HL-60/S4 (cell line): ENCODE results near the gene WLS.
"Not testable (repeated sequence)": the region's sequence is repeated elsewhere in the genome, so short reads cannot be mapped to it uniquely, and the experiment has no call there.

ENCODE experiments used
- in situ Hi-C: fragments of 300-500 bp; cut with MboI; formaldehyde crosslinking; loops from 2 replicates; pipeline ENCODE4 v1.14.3; 2022; ENCODE audit warnings: low sequenced_read_pairs

The WLS gene

DNA sequence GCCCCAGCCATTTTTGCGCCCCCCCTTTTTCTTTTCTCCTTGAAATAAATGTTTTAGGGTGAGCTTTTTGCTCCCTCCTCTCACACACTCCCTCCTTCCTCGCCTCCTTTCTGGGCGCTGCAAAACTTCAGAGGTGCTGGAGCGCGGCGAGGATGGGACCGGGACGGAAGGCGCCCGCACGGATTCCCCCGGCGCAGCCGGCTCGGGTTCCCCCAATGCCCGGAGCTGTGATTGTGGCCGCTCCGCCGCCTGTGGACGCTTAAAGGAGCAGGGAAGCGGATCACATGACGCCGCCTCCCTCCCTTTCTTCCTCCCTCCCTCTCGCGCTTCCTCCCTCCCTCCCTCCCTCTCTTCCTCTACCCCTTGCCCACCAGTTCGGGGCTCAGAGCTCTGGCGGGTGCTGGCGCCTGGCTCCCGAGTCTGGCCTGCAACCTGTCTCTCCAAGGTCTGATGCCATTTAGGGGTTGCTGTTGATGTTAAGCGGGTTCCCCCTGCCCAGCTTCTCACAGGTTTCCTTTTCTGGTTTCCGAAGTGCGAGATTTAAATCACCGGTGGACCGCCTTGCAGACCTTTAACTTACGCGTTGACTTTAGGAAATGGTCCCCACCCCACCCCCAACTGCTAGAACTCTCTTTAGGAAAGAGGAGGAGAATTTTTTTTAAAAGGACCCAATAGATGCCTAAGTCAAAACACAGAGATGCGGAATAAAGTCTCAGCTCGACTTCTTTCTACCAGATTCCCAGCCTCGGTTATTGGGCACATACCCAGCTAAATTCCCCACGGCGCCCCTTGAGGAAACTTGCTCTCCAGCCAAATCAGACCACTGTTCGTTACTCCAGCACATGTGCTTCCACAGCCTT, at the start of gene WLS:
Gene WLS (minus strand): TSS at position 235 of the 860 bp plus-strand sequence. CDS start 224 bp downstream, at position 11.
- in situ Hi-C loops = no loop called here

DNA sequence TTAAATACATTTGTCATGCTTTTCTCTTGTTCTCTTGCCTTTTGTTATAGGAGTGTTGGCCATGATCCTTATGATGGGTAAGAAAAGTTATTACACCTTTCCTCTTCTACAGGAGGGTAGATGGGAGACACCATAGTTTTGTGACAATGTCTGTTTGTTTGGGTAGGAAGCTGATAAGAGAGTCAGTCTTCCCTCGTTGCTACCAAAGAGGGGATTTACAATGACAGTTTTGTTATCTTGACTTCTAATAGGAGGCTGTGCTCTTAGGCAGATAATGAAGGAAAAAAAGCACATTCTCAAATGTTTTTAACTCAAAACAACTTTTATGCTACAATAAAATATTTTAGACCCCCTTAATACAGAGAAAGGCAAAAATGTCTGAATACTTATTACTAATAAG, 48.0 kb upstream of the WLS start:
- in situ Hi-C loops = no loop called here

DNA sequence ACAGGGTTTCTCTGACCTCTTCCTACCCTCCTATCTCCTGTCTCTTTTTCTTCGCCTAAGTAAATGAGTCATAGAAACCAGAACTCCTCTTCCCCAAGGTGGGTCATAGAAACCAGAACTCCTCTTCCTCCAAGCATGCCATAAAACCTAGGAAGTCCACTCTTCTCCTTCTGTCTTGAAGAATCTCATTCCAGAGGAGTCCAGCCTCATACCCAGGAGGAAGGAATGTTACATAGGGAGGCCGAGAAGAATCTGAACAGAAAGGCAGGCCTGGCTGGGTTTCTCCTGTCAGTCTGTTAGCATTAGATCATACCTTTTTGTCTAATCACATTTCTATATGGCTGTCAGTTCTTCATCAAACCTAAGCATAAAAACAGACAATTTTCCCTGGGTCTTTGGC, 47.5 kb upstream of the WLS start:
- in situ Hi-C loops = no loop called here

DNA sequence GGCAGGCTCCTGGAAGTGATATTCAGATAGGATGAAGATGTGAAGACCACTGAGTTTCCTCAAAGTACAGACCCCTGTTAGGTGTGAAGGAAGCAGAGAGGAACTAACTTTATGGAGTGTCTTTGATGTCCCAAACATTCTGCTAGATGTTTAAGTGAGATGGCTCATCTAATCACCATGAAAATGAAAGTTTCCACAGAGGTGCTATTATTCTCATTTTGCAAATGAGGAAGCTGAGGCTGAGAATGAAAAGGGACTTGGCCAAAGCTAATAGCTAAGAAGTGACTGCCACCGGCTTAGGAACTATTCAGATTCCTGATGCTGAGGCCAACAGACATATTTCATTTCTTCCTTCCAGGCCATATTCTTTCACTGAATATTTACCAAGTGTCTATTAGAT, 45.9 kb upstream of the WLS start:
- in situ Hi-C loops = no loop called here

DNA sequence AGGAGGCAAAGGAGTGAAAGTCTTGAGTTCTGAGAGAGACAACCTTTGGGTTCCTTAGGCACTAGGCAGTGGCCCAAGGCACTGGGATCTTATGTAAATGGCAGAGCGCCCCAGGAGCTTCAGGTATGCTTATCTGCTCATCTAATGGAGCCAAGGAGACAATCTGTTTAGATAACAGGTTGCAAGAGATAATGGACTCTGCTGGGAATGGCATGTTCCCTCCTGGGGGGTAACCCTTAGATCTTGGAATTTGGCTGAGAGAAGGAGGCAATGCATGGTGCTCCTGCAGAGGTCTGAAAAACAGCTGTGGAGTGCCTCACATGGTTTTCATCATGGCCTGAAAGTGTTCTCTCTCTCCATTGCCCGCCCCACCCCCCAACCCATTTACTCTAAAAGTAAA, 44.1 kb upstream of the WLS start:
- in situ Hi-C loops = no loop called here

DNA sequence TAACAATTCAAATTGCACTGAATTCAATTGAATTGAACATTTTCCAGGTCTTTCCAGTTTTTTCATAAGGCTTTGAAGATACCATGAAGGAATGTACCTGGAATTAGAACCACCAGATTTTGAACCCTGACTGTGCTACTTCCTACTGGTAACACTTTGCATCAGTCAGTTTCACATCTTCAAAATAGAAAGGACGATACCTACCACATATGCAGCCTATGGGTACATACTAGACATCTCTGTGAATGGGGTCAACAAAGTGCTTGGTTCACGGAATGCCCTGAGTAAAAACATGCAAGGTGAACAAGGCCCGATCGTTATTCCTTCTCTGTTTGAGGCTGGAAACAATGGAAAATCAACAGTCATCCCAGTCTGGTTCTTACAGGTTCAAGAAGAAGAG, 41.2 kb upstream of the WLS start:
- in situ Hi-C loops = no loop called here

DNA sequence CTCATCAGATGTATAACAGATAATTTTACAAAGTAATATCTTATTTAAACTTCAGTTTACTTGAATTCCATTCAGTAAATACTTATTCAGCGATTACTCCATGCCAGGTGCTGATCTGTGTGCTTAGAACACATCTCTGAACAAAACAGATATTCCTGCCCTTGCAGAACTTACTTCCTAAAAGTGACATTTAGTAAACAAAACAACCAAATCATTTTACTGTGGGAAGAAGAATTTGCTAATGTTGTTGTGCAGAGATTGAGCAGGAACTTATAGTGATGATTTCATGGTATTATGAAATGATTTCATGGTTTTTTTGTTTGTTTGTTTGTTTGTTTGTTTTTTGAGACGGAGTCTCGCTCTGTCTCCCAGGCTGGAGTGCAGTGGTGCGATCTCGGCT, 39.3 kb upstream of the WLS start:
- in situ Hi-C loops = no loop called here

DNA sequence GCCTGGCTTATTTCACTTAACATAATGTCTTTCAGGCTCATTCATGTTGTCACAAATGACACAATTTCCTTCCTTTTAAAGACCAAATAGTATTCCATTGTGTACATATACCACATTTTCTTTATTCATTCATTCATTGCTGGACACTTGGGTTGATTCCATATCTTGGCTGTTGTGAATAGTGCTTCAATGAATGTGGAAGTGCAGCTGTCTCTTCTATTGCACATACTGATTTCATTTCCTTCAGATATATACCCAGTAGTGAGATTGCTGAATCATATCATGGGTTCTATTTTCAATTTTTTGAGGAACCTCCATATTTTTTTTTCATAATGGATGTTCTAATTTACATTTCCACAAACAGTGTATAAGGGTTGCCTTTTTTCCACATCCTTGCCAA, 38.6 kb upstream of the WLS start:
- in situ Hi-C loops = no loop called here

DNA sequence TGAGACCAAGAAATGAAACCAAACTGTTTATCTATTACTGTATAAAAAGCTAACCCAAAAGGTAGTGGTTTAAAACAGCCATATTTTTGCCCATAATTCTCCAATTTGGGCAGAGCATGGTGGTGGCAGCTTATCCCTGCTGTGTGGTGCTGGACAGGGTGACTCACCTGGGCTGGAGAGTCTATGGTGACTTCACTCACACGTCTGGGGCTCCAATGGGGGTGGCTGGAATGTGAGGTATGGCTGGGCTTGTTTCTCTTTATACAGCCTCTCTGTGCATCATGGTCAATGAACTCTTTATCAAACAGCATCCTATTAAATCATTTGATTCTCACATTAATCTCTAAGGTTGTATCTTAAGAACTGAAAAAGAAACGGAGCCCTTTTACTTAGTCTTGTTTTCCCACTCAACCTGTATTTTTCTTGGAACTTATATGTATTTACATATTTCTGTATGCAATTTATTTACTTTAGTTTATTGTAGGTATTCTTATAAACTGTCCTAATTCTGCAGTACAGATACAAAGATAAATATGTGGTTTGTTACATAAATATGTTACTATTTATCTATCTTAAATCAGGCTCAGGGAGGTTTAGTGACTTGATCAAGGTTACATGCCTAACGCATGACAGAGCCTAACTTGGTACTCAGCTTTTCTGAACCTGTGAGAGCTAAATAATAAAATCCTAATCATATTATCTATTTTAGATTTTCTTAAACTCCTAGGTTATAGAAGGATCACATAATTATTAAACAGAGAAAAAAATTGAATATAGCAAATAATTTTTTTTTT, 37.5 kb upstream of the WLS start:
- in situ Hi-C loops = no loop called here

DNA sequence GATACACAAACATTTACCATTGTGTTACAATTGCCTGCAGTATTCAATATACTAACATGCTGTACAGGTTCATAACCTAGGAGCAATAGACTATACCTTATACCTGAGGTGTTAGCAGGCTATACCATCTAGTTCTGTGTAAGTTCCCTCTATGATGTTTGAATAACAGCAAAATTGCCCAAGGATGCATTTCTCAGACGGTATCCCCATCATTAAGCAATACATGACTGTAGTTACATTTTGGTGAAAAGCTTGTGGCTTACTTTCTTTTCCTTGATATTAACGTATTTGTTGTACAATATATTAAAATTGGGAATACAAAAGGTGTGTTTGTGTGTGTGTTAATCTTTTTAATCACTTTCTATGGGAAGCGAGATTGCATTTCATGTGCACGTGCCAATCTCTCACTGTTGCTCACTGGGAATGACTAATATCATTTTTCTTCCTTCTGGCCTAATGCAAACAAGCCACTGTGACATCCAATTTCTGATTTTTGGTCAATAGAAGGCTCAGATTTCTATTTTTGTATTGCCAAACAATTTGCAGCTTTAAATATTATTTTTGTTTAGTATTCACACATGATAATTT, 36.7 kb upstream of the WLS start:
- in situ Hi-C loops = no loop called here

DNA sequence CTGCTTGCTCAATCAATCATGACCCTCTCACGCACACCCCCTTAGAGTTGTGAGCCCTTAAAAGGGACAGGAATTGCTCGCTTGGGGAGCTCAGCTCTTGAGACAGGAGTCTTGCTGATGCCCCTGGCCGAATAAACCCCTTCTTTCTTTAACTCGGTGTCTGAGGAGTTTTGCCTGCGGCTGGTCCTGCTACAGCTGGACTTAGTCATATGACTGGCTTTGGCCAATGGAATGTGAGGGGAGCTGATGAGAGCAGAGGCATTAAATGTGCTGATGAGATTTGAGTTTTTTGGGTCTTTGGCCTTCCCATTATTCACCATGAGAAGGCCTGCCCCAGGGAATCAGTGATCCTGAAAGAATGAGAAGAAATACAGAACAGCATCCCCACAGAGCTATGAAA, 24.5 kb upstream of the WLS start:
- in situ Hi-C loops = not testable (repeated sequence)

DNA sequence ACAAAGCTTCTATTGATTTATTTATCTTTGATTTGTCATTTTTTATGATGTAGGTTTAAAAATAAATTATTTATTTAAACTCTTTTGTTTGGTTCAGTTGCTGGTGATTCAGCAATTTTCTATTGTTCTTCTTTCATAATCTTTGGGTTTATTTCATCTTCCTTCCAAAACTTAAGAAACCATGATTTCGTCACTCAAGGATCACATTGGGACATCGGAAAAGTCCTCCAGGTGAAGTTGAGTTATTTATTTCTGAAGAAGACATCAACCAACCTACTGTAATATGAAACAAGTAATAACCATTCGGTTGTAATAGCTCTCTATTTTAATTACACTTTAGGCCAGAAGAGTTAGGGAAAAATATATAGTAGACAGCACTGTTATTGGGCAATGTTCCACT, 23.0 kb upstream of the WLS start:
- in situ Hi-C loops = no loop called here

DNA sequence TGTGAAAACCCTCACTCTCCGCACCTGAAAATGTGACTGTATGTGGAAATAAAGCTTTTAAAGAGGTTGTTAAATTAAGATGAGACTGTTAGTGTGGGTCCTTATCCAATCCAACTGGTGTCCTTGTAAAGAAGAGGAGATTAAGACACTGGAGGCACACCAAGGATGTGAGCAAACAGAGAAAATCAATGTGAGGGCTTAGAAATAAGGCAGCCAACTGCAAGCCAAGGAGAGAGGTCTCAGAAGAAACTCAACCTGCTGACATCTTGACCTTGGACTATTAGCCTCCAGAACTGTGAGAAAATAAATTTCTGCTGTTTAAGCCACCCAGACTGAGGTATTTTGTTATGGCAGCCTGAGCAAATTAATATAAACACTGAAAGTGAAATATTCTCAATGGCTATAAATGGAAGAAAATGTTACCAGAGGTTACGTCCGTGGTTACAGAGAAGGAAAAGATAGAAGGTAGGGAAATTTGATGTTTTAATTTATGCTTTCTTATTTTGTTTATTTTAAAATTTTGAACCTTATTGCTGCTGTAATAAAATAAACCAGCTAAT, 22.4 kb upstream of the WLS start:
- in situ Hi-C loops = no loop called here

DNA sequence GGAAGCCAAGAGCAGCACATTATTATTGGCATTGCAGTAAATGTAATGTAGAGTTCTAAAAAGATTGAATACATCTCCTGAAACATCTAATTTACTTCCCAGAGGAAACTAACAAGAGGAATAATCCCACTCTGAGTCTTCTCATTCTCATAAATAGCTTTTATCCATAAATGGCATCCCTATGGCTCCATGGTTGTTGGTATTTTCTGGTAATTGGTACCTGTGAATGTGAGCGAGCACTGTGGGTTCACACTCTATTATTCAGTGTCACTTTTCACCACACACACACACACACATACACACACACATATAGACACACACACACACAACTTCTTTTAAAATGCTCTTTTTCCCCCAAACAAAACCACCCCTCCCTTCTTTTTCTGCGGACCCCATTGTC, 4.7 kb upstream of the WLS start:
- in situ Hi-C loops = no loop called here

DNA sequence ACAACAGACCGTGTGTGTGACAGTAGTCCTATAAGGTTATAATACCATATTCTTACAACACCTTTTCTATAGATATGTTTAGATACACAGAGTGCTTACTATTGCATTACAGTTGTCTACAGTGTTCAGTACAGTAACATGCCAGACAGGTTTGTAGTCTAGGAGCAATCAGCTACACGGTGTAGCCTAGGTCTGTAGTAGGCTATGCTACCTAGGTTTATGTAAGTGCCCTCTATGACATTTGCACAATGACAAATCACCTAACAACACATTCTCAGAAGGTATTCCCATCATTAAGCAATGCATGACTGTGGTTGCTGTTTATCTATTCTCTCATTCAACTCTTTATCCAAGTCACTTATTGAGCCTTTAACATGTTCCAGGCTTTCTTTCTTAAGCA, 1.8 kb upstream of the WLS start:
- in situ Hi-C loops = no loop called here

DNA sequence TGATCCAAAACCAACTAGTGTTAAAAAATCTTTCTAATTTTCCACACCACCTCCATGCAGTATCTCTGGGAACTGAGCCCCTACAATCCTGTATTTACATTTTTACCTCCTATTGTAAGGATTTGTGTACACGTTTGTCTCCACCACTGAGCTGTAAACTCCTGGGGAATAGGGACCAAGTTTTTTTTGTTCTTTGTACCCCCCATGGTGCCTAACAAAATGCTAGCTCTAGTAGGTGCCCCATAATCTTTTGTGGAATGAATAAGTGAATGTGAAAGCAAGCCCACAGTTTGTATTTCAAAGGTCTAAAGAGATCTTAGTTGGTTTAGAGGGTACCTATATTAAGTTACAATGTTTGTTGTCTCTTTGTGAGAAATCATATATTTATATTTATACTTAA, 879 bp upstream of the WLS start:
- in situ Hi-C loops = no loop called here

DNA sequence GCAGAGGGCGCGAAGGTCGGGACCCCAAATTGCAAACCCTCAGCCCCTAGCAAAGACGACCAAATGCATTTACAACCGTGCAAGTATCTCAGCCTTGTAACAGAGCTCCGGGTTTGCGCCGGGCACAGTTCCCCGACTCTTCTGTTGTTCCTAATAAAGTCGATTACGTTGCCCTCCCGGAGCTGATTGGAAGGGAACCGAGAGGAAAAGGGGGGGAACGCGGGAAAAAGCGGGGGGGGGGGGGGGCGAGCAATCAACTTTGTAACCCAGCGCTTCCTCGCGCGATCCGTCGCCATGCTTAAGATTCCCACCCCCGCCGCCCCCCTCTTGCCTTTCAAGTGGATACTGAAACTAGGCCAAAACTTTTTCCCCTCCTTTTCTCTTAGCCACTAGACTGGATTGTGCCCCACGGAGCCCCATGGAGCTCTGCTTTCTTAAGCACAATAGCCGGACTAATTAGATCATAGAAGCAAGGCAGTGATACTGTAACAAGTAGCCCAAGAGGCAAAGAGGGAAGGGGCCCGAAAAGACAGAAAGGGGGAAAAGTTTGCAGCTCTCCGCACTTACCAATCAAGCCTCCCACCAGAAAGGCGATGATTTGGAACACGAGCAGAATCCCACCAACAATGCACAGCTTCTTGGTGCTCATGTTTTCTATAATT, 565 bp downstream of the WLS start:
- in situ Hi-C loops = no loop called here

DNA sequence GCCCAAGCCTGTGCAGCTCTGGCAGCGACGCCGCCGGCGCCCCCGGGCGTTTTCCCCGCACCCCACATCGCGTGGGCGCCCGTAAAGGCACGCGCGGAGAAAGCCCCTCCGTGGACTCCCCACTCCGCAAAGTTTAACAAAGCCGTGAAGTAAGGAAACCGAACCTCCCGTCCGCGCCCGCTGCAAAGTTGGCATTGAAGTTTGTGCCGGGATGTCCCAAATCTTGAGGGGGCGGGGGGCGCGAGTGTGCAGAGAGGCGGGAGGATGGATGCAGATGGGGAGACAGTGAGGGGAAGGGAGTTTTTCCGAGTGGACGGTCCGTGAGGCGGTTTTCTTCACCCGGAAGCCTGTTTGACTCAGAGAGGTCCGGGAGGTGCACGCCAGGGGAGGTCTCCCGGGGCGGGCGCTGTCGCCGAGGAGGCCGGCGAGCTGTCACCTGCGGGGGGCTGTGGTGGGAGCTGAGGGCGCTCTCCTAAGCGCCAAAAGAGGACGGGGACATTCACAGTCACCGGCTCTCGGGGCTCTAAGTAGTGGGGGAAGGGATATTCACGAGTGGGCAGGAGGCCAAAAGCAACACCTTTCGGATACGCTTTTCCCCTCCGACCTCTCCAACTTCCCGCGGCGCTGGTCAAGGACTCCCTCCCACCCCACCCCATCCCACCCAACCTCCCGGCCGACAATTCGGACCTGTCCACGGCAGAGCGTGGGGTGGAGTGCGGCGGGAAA, 1.3 kb downstream of the WLS start:
- in situ Hi-C loops = no loop called here

DNA sequence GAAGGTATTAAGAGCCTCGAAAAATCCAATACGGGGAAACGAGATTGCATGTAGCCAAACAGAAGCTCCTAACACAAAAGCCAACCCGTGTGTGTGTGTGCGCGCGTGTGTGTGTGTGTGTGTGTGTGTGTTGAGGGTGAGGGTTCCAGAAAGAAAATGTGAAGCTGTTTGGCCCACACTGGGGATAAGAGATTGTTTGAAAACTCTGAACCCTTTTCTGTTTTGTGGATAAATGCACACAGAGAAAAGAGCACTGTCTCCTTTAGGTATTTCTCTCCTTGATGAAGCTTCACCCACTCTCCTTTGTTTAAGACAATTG, 1.9 kb downstream of the WLS start:
- in situ Hi-C loops = no loop called here

DNA sequence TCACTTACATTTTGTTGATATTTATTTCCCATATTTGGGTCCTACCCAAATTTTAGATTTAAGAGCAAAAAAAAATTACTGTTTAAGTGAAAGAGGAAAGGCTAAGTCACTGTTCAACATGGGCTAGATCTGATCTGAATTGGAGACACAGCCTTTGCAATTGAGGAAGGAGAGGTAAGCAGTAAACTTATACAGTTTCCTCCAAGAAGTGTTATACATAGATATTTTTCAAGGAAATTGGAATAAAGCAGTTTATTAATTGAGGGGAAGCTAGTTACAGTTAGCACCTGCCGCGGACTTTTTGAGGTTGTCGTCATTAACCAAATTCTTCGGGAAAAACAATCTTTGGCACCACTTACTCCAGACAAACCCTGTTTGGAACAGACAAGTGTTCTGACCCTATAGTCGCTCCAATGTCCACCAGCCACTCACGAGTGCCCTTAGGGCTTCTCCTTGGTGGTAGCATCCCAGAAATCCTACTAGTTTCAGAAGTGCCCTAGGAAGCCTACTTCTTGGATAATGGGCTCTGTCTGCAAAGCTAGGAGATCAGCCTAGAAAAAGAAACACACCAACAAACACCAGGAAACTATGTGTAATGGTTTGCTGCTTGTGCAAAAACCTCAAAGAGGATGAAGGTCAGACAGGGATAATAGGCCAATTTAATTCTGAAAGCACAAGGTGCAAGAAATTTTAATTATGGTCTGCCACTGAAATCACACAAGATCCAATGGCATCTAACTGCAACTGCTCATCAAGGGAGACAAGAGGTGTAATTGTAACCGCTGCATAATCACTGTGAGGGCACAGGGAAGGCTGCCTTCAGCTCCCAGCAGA, 2.5 kb downstream of the WLS start:
- in situ Hi-C loops = no loop called here
